Activated naive CD8-positive, alpha-beta T cell treated with anti-CD3 and anti-CD28 coated beads, Interleukin-2, amount 10 ng/mL, durations not matched to agents 7 days and 5 days (primary cell): Measurements from ENCODE around the gene DNAI1. TPM values are rescaled to one million over a fixed set of nuclear protein-coding genes. Genes with fewer than 3 reads are reported as not detected.

Experiments used
- ATAC-seq: fragments of 150-1000 bp; cut with Tn5 transposase; one replicate; pipeline ENCODE4 v1.10.0; 2021; ENCODE audit warnings: low read depth, moderate library complexity
- POLR2A ChIA-PET: fragments of 350-600 bp; sonication (Branson Sonifier 250); formaldehyde crosslinking; loops from one replicate; lab custom pipeline; 2021; ENCODE audit warnings: antibody characterized with exemption; lab: Charles Lee
- DNase-seq: peaks from one replicate; pipeline ENCODE4 v3.0.0; 2021
- H3K27ac Mint-ChIP-seq: one replicate; pipeline ENCODE4 v1.8.0; 2022; ENCODE audit warnings: mild to moderate bottlenecking, mixed read lengths
- H3K27me3 Mint-ChIP-seq: one replicate; pipeline ENCODE4 v1.8.0; 2022; ENCODE audit warnings: mild to moderate bottlenecking, moderate library complexity, mixed read lengths
- H3K36me3 Mint-ChIP-seq: one replicate; pipeline ENCODE4 v1.8.0; 2021; ENCODE audit warnings: mild to moderate bottlenecking, mixed read lengths
- H3K4me1 Mint-ChIP-seq: one replicate; pipeline ENCODE4 v1.8.0; 2021; ENCODE audit warnings: mixed read lengths
- H3K4me3 Mint-ChIP-seq: one replicate; pipeline ENCODE4 v1.8.0; 2022; ENCODE audit warnings: mild to moderate bottlenecking, moderate library complexity, mixed read lengths
- H3K9me3 Mint-ChIP-seq: one replicate; pipeline ENCODE4 v1.8.0; 2021; ENCODE audit warnings: mixed read lengths
- total RNA-seq, 2 experiments: library from RNA; stranded (reverse); gene quantifications; one replicate each; pipeline ENCODE4 v1.2.3, GENCODE V29; 2021

Gene DNAI1
- total RNA-seq, 2 experiments from 2014 or later: not detected

DNA sequence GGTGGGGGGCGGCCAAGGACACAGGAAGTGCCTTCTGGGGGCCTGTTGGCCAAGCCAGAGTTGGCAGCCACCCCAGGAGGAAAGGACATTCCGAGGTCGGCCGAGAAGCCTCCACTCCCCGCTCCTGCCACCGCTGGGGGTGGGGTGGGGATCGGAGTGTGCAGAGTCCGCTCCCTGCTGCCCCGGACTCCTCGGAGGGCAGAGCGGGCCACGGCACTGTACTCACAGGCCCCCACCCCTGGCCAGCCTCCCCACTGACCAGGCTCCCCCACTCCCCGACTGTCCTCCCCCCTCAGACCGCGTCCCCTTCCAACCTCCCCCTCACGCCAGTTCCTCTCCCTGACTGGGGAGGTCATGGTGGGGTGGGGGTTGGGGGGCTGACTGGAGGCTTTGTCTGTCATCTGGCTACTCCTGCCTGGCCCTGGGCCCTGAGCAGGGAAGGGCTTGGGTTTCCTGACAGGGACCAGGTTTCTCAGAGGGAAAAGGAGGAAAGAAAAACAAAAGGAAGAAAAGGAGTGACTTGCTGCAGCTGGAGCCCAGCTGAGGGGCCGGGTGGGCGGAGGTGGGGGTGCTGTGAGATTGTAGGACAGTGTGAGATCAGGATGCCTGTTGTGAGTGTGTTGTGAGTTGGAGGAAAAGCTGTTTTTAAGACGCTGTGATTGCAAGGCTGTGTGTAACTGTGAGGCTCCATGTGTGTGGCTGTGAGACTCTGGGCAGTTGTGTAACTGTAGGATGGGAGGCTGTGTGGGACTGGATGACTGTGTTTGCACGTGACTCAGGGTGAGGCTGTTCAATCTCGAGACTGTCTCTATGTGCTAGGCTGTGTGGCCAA, 101.2 kb downstream of the DNAI1 start:
- H3K36me3 Mint-ChIP-seq: no peaks in the 10 kb centered on the region
- POLR2A ChIA-PET: no interaction called here
- no peaks in the 10 kb centered on the region for H3K4me1 Mint-ChIP-seq
- no peaks in the 10 kb centered on the region for H3K9me3 Mint-ChIP-seq
- DNase-seq: no peak
- H3K27me3 Mint-ChIP-seq: peaks cover 26% of the 10 kb centered on the region
- no peak overlapping the region for H3K27ac Mint-ChIP-seq
- H3K4me3 Mint-ChIP-seq: no peak overlapping the region
- no peak for ATAC-seq

DNA sequence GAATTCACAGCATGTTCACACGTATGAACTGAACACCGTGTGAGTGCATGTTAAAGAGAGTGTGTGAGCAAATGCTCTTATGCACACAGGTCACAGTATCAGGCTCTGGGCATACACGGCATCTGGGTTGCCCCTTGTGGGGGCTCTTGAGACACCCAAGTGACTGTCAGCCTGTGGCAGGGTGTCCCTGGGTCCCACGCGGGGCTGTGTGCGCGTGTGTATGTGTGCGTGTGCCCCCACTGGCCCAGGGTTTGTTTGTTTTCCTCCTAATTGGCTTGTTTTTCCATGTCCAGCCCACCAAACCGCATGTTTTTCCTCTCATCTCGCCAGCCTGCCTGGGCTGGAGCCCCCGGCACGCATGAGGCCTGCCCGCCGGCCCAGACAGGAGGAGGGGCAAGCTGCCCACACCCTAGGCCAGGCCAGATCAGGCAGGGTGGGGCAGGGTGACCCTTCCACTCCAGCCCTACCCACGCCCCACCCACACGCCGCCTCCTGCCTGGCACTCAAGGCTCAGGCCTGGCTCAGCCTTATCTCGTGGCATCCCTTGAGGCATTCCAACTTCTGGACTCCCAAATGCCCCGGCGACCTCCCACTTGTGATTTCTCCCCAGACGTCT, 102.1 kb downstream of the DNAI1 start:
- ATAC-seq (no peak), DNase-seq (no peak)
- Mint-ChIP-seq H3K36me3 (no peaks in the 10 kb centered on the region), H3K27ac (no peak overlapping the region), H3K9me3 (no peaks in the 10 kb centered on the region), H3K27me3 (peaks cover 26% of the 10 kb centered on the region), H3K4me1 (no peaks in the 10 kb centered on the region), H3K4me3 (no peak overlapping the region)
- POLR2A ChIA-PET: no interaction called here

DNA sequence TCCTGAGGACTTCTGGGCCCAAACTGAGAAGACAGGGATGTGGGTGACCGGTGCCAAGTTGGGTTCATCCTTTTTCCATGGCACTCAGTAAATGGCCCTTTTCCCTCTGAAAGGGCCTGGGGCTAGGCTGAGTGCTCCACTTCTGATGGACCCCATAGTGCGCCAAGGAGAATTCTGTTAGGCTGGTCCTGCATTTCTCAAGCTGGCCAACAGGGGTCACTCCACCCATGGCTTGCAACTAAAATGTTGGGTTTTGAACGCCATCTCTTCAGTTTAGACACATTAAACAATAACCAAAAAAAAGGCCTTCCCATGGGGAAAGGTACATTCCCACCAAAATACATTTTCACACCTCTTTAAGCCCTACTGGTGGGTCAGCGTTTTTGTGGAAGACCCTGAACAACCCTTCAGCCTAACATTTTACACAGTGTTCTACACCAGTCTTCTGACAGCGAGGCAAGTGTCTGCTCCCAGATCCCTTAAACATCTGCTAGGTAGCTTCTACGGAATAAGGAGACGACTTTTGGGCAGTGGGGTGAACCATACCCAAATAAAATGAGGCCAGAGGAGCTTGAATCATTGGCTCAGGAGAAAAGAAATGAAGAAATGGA, 103.6 kb downstream of the DNAI1 start:
- DNase-seq: no peak
- Mint-ChIP-seq H3K9me3 (no peaks in the 10 kb centered on the region), H3K27ac (no peak overlapping the region), H3K27me3 (peaks cover 28% of the 10 kb centered on the region), H3K4me3 (no peak overlapping the region), H3K4me1 (no peaks in the 10 kb centered on the region), H3K36me3 (no peaks in the 10 kb centered on the region)
- POLR2A ChIA-PET: interaction anchor here (0.5 kb wide), 1 partner anchor 60 kb away, joined by 3 read pairs; no protein-coding TSS in a partner anchor
- ATAC-seq: no peak

DNA sequence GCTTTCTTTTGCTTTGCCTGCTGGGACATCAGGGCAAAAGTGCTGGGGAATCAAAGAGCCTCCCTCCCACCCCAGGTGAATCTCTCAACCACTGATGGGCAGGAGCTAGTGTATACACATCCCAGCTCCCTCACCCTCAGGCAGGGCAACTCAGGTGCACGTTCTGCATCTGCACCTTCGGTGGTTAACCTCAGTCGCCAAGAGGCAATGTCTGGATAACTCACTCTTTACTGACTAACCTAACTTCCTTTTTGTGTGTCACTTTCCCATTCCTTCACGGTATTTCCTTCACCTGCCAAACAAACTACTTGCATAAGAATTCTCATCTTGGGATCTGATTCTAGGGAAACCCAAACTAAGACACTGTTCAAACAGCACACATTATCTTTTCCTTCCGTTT, 104.7 kb downstream of the DNAI1 start:
- DNase-seq (no peak), ATAC-seq (no peak)
- Mint-ChIP-seq H3K36me3 (no peaks in the 10 kb centered on the region), H3K4me1 (no peaks in the 10 kb centered on the region), H3K27me3 (peaks cover 24% of the 10 kb centered on the region), H3K9me3 (no peaks in the 10 kb centered on the region), H3K27ac (no peak overlapping the region), H3K4me3 (no peak overlapping the region)
- POLR2A ChIA-PET: no interaction called here

DNA sequence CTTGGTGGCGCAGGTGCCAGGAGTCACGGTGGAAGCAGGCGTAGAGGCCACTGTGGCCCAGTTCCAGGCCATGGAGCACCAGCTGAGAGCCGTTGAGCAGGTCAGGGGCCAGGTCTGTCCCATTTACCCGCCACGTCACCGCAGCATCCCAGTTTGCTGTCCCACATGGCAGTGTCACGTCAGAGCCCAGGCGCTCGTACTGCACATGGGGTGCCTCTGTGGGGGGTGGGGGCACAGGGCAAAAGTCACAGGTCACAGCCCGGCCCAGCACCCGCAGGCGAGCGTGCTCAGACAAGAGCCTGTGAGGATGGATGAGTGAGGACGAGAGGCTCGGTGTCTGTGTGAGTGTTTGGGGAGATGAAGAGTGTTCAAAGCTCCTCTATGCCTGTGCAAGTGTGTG, 106.0 kb downstream of the DNAI1 start:
- no peak overlapping the region for H3K27ac Mint-ChIP-seq
- H3K36me3 Mint-ChIP-seq: no peaks in the 10 kb centered on the region
- H3K4me1 Mint-ChIP-seq: no peaks in the 10 kb centered on the region
- ATAC-seq (no peak), DNase-seq (no peak)
- H3K4me3 Mint-ChIP-seq: no peak overlapping the region
- H3K27me3 Mint-ChIP-seq: peaks cover 24% of the 10 kb centered on the region
- no peaks in the 10 kb centered on the region for H3K9me3 Mint-ChIP-seq
- POLR2A ChIA-PET: no interaction called here

DNA sequence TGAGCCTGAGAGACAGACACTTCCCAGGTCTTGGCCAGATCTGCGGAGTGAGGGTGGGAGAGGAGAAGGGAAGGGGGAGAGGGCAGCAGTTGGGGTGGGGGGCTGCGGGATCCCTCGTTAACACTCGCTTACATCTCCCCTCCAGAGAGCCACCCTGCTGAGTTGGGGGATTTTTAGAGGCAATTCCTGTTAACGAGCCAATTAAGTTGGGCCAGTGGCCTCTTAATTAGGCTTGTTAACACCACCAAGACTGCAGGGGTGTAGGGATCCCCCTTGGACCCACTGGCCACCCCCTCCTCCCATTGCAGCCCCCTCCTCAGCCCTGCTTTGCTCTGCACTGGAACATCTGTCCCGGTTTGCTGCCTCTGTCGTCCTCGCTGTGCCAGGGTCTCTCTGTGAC, 107.3 kb downstream of the DNAI1 start:
- peaks cover 25% of the 10 kb centered on the region for H3K27me3 Mint-ChIP-seq
- H3K36me3 Mint-ChIP-seq: no peaks in the 10 kb centered on the region

DNA sequence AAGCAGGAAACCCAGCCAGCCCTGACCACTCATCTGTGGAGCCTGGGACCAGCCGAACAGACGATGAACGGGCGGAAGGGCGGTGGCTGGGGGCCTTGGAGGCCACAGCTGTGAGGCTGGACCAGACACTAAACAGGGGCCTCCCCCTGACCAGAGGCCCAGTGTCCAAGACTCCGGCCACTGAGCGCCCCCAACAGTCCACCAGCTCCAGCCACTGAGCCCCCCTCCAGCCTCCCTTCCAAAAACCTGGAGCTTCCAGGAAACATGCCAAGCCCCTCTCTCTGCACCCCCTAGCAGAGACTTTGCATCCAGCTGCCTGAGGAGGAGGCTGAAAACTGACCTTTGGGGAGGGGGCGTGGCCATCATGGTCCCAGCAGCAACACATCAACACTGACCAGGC, 107.7 kb downstream of the DNAI1 start:
- no peaks in the 10 kb centered on the region for H3K4me1 Mint-ChIP-seq
- no peaks in the 10 kb centered on the region for H3K36me3 Mint-ChIP-seq
- no peaks in the 10 kb centered on the region for H3K9me3 Mint-ChIP-seq
- H3K27ac Mint-ChIP-seq: no peak overlapping the region
- H3K4me3 Mint-ChIP-seq: no peak overlapping the region
- DNase-seq: no peak
- POLR2A ChIA-PET: no interaction called here
- no peak for ATAC-seq
- peaks cover 20% of the 10 kb centered on the region for H3K27me3 Mint-ChIP-seq

More for the DNA sequence above, 107.3 kb downstream of the DNAI1 start:
- Mint-ChIP-seq H3K4me3 (no peak overlapping the region), H3K27ac (no peak overlapping the region), H3K9me3 (no peaks in the 10 kb centered on the region), H3K4me1 (no peaks in the 10 kb centered on the region)
- no peak for ATAC-seq
- no peak for DNase-seq
- POLR2A ChIA-PET: no interaction called here

DNA sequence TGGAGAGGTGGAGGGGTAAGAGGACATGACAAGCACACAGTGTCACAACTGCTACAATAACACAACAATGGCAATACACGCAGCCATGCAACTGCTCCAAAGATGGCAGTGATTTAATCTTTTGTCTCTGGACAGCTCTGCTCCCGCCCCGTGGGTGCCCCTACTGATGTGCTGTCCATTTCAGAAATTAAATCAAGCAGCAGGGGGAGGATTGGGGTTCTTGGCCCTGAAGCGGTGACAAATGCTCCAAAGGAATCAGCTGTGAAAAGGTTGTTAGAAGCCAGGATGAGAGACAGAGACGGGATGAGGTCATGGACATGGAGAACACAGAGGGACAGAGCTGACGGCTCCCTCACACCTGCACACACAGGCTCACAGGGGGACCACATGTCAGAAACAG, 108.4 kb downstream of the DNAI1 start:
- Mint-ChIP-seq H3K9me3 (no peaks in the 10 kb centered on the region), H3K4me3 (no peak overlapping the region), H3K36me3 (no peaks in the 10 kb centered on the region), H3K27ac (no peak overlapping the region), H3K27me3 (peaks cover 19% of the 10 kb centered on the region), H3K4me1 (no peaks in the 10 kb centered on the region)
- DNase-seq (no peak), ATAC-seq (no peak)
- POLR2A ChIA-PET: no interaction called here

DNA sequence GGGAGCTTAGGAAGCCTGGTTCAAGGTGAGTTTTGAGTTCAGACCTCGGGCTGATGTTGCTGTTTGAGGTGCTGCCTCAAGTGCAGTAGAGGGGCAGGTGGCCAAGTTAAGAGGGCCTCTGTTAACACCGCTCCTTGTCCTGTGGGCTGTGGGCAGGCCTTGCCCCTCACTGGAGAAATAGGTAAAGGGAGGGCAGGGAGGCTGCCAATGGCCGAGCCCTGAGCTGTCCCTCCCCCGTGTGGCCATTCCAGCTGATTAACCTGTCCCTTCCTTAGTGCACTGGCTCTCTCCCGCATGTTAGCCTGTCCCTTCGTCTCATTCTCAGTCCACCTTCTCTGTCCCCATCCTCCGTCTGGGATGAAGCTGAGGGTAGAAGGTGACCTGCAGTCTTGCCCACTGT, 109.5 kb downstream of the DNAI1 start:
- H3K9me3 Mint-ChIP-seq: no peaks in the 10 kb centered on the region
- POLR2A ChIA-PET: no interaction called here
- no peak overlapping the region for H3K4me3 Mint-ChIP-seq
- no peak overlapping the region for H3K27ac Mint-ChIP-seq
- H3K27me3 Mint-ChIP-seq: peaks cover 16% of the 10 kb centered on the region
- H3K36me3 Mint-ChIP-seq: no peaks in the 10 kb centered on the region
- H3K4me1 Mint-ChIP-seq: no peaks in the 10 kb centered on the region
- ATAC-seq (no peak), DNase-seq (no peak)

DNA sequence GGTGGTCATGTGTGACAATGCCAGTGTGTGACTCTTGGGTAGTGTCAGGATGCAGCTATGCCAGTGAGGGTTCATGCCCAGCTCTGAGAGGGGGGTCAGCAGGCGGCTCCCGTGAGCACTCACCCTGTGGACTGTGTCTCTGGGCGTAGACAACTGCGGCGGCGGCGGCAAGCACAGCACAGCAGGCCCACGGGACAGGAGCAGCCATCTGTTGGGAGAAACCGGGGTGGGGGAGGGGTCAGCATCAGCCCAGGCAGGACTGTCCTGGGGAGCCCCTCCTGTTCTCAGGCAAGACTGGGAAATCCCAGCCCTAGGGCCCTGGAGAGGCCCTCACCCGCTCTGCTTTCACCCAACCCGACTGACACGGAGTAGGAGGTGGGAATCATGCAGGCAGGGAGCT, 110.2 kb downstream of the DNAI1 start:
- no peaks in the 10 kb centered on the region for H3K4me1 Mint-ChIP-seq
- DNase-seq: no peak
- POLR2A ChIA-PET: no interaction called here
- H3K4me3 Mint-ChIP-seq: no peak overlapping the region
- H3K36me3 Mint-ChIP-seq: no peaks in the 10 kb centered on the region
- ATAC-seq: no peak
- no peaks in the 10 kb centered on the region for H3K9me3 Mint-ChIP-seq
- H3K27me3 Mint-ChIP-seq: peaks cover 12% of the 10 kb centered on the region
- no peak overlapping the region for H3K27ac Mint-ChIP-seq

DNA sequence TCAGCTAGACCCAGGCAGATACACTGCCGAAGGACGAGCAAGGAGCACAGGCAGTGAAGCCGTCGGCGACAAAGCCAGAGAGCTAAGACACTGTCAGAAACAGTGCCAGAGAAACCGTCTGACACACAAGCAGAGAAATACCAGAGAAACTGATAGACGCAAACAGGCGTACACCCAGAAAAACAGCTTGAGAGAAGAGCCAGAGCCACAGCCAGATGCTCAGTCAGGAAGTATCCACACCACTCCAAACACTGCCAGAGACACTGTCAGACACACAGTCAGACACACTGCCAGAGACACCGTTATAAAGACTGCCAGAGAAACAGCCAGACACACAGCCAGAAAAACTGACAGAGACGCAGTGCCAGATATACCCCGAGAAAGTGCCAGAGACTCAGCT, 111.8 kb downstream of the DNAI1 start:
- no peak for DNase-seq
- Mint-ChIP-seq H3K4me3 (no peak overlapping the region), H3K9me3 (no peaks in the 10 kb centered on the region), H3K36me3 (no peaks in the 10 kb centered on the region), H3K27me3 (peaks cover 11% of the 10 kb centered on the region), H3K4me1 (no peaks in the 10 kb centered on the region), H3K27ac (no peak overlapping the region)
- ATAC-seq: no peak
- POLR2A ChIA-PET: no interaction called here
